ENCODE results near the gene ZNF439. TPM values are rescaled to one million over a fixed set of nuclear protein-coding genes. Genes with fewer than 3 reads are reported as not detected.
A peak's percentile ranks its signal among the peaks of the same experiment; 100 is the strongest.
"Not testable (repeated sequence)": the region's sequence is repeated elsewhere in the genome, so short reads cannot be mapped to it uniquely, and the experiment has no call there.

The ZNF439 gene
- 10 to 100 TPM in 1 of 2 donors, 1 to 10 TPM in 1; 9.6 to 10.9 TPM for total RNA-seq
- long read RNA-seq, partial matches to known transcripts: 0 of 10 reads
- long read RNA-seq, other reads (novel, unspliced or antisense): 10 of 10 reads

DNA sequence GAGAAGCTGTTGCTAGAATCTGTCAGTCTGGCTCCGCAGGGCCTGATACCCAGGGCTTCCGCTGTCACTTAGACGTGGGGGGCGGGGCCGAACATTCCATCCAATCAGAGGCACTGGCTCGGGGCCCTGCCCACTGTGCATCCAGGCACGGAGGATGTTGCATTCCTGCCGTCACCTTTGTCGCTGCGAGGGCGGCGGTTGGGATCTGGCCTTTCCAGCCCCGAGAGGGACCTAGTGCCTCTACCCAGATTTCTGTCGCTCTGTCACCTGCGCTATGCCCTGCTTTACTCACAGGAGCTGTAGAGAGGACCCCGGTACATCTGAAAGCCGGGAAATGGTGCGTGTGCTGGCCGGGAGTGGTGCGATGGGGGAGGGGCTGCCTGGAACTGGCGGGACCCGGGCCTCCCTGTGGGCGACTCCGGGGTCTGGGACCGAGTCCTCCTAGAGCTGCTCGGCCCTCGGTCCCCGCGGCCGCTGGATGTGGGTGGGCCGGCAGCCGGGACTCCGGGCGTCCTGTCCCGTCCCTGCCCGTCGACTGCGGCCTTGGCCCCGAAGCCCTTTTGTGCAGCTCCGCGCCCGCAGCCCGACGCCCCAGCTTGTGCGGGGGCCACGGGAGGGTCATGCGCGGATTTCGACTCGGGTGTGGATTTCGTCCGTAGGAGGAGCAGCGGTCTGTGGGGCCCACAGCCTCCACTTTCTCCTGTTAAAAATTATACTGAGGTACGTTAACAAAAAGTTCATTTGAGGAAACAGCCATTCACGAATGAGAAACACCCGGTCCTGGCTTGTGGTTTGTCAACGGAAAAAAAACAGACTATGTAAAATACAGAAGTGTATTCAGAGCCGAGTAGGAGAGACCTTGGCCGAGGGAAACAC is at the start of gene ZNF439:
TSS of gene ZNF439 (plus strand) at position 133 of the 876 bp plus-strand sequence. CDS start at position 275, 142 bp downstream.
- intact Hi-C loops (cut with DNase I, micrococcal nuclease): no loop called here
- DNase-seq (peak; percentile 94 to 98), ATAC-seq (peak; percentile 100)

DNA sequence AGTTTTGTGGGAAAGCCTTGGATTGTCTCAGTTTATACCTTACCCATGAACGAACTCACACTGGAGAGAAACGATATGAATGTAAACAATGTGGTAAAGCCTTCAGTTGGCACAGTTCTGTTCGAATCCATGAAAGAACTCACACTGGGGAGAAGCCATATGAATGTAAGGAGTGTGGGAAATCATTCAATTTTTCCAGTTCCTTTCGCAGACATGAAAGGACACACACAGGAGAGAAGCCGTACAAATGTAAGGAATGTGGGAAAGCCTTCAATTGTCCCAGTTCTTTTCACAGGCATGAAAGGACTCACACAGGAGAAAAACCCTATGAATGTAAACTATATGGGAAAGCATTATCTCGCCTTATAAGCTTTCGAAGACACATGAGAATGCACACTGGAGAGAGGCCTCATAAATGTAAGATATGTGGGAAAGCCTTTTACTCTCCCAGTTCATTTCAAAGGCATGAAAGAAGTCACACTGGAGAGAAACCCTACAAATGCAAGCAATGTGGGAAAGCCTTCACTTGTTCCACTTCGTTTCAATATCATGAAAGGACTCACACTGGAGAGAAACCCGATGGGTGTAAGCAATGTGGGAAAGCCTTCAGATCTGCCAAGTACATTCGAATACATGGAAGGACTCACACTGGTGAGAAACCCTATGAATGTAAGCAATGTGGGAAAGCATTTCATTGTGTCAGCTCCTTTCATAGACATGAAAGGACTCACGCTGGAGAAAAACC is 42.0 kb upstream of the ZNF439 start:
- no peak for ATAC-seq
- no peak for DNase-seq
- intact Hi-C loops (cut with DNase I, micrococcal nuclease): no loop called here

DNA sequence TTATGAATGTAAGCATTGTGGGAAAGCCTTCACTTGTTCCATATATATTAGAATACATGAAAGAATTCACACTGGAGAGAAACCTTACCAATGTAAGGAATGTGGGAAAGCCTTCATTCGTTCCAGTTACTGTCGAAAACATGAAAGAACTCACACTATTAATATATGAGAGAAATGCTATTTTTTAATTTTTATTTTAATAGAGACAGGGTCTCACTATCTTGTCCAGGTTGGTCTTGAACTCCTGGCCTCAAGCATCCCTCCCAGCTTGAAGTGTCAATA is 41.5 kb upstream of the ZNF439 start:
- intact Hi-C loops (cut with DNase I, micrococcal nuclease): no loop called here
- ATAC-seq (no peak), DNase-seq (no peak)

DNA sequence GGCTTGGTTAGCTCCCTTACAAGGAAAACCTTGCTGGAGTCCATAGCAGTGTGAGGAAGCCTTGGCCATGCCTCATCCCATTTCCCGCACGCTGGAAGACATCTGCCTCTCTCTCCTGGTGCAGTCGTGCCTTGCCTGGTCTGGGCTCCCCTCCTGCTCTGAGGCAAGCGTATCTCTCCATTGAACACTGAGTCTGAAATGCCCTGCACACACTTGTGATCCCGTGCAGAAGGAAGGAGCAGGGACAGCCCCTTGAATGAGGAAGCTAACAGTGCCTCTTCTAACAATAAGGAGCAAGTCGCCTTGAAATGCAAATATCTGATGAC is 34.9 kb upstream of the ZNF439 start:
- intact Hi-C loops (cut with DNase I, micrococcal nuclease): no loop called here
- ATAC-seq (peak; percentile 40), DNase-seq (no peak)

DNA sequence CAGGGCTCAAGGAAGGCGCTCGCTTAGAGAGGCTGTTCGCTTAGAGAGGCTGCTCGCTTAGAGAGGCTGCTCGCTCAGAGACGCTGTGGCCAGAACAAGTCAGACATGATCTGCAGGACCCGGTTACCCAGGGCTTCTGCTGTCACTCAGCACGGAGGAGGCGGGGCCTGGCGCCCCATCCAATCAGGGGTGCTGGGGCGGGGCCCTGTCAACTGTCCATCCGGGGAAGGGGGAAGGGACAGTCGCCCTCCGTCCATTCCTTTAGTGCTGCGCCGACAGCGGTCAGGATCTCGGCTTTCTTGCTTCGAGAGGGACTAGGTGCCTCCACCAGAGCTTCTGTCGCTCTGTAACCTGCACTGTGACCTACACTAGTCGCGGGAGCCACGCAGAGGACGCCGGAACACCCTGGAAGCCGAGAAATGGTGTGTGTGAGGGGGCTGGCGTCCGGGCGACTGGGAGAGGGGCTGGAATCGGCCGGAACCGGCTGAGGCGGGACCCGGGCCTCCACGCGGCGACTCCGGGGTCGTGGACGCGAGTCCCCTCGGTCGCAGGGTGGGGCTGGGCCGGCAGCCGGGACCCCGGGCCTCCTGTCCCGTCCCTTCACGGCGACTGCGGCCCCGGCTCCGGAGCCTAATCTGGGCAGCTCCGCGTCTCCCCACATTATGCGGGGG is 34.4 kb upstream of the ZNF439 start, which contains the start of gene ZNF440:
TSS of gene ZNF440 (plus strand) at position 245 of the 671 bp plus-strand sequence. CDS start at position 420, 175 bp downstream.
- intact Hi-C loops (cut with DNase I, micrococcal nuclease): no loop called here
- ATAC-seq: peak; percentile 95
- DNase-seq: peak; percentile 97 to 98

DNA sequence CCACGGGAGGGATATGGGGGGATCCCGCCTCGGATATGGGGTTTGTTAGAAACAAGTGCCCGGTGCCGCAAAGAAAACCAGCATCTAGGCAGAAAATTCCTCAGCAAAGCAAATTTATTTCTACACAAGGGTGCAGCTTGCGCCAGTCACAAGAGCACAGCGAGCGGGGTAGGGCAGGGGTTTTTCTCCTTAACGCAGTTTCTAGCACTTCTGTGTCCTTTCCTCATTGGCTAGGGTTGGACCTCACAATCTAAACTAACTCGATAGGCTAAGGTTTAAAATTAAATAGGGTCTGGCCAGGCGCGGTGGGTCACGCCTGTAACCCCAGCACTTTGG is 33.9 kb upstream of the ZNF439 start:
- ATAC-seq: peak; percentile 45
- peak; percentile 33 to 49 for DNase-seq
- intact Hi-C loops (cut with DNase I, micrococcal nuclease): no loop called here

DNA sequence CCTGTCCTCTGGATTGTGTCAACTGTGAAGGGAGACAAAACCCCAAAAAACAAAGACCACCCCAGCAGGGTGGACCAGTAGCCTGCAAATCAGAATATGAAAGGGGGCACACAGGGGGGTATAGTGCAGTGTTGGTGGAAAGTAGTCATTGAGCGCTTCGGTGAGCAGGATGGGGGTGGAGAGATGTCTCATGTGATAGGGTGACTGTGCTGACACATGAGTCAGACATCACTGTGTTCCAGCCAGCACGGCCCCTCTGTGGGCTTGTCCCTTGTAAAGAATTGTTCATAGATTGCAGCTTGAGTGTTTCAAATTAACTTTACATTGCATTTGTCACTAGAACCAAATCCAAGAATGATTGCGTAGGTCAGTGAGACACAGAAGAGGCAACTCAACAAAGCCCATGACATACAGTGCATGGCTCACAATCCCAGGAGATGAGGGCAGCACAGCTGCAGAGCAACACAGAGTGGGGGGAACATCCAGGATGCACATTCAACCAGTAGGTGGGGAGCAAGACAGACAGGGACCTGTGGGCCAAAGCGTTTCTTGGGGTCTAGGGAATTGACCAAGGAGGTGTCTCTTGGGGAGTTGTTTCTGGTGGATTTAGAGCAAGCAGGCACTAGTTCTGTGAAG is 26.9 kb upstream of the ZNF439 start:
- ATAC-seq (no peak), DNase-seq (no peak)
- intact Hi-C loops (cut with DNase I, micrococcal nuclease): no loop called here

DNA sequence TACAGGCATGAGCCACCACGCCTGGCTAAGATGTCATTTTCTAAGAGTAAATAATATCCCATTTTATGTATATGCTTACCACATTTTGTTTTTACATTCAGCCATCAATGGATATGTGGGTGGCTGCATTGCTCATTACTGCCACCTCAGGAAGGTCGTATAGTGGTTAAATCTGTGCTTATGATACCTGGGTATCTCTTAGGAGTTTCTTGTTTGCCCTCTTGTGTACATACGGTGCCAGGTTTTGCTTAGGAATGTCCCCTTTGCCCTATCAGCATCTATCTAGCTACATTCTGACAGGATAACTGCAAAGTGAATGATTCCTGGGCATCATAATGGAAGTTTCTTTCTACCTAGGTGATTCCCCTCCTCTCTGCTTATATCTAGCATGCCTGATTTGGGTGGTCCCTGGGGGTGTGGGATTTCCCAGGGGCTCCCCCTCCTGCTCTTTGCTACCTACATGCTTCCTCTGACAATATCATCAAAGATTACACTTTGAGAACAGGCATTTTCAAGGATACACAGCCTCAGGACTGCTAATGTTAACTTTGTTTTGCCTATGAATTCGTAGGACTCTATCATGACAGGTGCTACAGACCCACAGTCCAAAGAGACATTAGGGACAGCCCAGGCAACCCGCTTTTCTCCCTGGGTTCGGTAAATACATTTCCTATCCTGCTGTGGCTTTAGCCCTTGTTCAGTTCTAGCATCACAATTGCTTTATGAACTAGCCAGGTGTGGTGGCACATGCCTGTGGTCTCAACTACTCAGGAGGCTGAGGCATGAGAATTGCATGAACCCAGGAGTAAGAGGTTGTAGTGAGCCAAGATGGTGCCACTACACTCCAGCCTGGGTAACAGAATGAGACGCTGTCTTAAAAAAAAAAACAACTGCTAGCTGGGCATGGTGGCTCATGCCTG is 19.3 kb upstream of the ZNF439 start:
- intact Hi-C loops (cut with DNase I, micrococcal nuclease); ATAC-seq: not testable (repeated sequence)

DNA sequence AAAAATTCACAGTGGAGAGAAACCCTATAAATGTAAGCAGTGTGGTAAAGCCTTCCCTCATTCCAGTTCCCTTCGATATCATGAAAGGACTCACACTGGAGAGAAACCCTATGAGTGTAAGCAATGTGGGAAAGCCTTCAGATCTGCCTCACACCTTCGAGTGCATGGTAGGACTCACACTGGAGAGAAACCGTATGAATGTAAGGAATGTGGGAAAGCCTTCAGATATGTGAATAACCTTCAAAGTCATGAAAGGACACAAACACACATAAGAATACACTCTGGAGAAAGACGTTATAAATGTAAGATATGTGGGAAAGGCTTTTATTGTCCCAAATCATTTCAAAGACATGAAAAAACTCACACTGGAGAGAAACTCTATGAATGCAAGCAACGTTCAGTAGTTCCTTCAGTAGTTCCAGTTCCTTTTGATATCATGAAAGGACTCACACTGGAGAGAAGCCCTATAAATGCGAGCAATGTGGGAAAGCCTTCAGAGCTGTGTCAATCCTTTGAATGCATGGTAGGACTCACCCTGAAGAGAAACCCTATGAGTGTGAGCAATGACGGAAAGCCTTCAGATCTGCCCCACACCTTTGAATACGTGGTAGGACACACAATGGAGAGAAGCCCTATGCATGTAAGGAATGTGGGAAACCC is 16.1 kb upstream of the ZNF439 start:
- intact Hi-C loops (cut with DNase I, micrococcal nuclease): no loop called here
- ATAC-seq (no peak), DNase-seq (no peak)

More for the DNA sequence above, 19.3 kb upstream of the ZNF439 start:
- DNase-seq: not testable (repeated sequence)

DNA sequence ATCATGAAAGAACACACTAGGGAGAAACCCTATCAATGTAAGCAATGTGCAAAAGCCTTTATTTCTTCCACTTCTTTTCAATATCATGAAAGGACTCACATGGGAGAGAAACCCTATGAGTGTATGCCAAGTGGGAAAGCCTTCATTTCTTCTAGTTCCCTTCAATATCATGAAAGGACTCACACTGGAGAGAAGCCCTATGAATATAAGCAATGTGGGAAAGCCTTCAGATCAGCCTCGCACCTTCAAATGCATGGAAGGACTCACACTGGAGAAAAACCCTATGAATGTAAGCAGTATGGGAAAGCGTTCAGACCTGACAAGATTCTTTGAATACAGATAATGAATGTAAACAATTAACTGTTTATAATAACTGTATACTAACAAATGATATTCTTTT is 15.0 kb upstream of the ZNF439 start:
- intact Hi-C loops (cut with DNase I, micrococcal nuclease): no loop called here

DNA sequence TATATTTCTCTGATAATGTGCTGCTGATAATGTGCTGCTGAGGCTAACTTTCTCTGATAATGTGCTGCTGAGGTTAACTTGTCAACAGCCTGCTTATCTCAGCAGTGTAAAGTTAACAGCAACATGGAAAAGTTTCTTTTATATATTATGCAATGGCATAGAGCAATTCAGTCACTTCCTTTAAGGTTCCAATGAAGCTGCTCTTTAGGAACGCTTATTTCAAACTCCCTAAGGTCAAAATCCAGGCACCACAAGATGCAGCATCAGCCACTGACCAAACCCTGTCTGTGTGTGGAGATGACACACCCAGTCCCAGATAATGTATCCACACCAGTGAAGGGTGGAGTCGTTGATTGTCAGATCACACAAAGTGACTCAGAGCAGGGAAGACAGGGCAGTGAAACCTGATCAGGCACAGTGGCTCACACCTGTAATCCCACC is 12.9 kb upstream of the ZNF439 start:
- intact Hi-C loops (cut with DNase I, micrococcal nuclease): not testable (repeated sequence)
- DNase-seq (peak in 1 of 2 donors; percentile 35), ATAC-seq (peak; percentile 93)

More for the DNA sequence above, 15.0 kb upstream of the ZNF439 start:
- ATAC-seq (no peak), DNase-seq (no peak)

DNA sequence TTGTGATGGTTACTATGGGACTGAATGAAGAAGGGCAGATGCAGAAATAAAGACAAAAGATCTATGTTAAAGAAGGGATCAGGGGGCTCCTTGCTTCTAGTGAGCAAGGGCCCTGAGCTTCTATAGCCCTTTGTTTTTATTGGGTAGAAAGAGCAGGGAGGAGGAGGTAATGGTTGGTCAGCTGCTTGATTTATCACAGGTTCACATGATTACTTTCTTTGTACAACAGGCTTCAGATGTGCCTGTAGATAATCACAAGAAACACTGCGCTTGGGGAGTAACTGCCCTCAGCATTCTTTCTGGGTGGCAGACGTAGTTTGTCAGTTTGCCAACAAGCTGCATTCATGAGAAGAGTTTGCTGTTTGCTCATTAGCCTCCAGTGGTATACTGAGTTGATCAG is 4.8 kb upstream of the ZNF439 start:
- no peak for DNase-seq
- ATAC-seq: no peak
- intact Hi-C loops (cut with DNase I, micrococcal nuclease): no loop called here

DNA sequence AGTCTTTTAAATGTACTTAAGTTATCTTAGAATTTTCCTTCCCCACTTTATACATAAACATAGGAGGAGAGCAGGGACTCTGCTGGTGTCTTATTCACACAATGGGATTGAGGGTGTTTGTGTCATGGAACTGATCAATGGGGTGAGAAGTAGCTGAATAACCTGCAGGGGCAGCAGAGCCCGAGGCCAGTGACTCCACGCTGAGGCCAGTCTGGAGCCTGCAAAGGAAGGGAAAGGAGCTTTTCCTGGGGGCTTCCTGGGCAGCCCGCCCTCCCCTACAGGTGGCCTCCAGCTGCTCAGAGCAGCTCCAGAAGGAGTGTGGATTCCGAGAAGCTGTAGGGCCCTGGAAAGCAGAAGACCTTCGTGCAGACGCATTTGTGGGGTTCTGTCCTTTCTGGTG is 911 bp upstream of the ZNF439 start:
- intact Hi-C loops (cut with DNase I, micrococcal nuclease); DNase-seq; ATAC-seq: not testable (repeated sequence)

DNA sequence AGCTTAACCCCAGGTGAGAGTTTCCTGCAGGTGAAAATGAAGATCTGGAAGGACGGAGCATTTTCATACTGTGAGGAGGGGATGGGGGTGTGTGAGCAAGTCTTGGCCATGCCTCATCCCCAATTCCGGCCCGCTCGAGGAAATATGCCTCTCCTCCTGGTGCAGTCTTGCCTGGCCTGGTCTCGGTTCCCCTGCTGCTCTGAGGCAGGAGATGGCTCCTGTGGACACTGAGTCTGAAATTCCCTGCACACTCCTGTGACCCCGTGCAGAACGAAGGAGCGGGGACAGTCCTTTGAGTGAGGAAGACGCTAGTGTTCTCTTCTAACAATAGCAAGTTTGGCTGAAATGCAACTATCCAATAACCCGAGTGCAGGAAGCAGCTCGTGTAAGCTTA is 329 bp upstream of the ZNF439 start:
- ATAC-seq (peak; percentile 11), DNase-seq (no peak)
- intact Hi-C loops (cut with DNase I, micrococcal nuclease): no loop called here

DNA sequence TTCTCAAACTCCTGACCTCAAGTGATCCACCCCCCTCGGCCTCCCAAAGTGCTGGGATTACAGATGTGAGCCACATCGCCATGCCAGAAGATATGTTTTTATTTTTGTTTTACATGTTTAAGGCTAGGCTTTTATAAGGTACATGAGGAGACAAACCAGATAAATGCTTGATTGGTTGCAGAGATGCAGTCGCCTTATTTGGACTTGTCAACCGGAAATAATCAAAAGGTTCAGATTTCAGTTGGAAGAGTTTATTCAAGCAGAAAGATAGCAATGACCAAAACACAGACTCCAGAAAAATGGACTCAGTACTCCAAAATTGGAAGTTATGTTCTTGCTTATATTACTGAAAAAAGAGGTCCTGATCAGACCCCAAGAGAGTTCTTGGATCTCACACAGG is 1.8 kb downstream of the ZNF439 start:
- DNase-seq; intact Hi-C loops (cut with DNase I, micrococcal nuclease); ATAC-seq: not testable (repeated sequence)

DNA sequence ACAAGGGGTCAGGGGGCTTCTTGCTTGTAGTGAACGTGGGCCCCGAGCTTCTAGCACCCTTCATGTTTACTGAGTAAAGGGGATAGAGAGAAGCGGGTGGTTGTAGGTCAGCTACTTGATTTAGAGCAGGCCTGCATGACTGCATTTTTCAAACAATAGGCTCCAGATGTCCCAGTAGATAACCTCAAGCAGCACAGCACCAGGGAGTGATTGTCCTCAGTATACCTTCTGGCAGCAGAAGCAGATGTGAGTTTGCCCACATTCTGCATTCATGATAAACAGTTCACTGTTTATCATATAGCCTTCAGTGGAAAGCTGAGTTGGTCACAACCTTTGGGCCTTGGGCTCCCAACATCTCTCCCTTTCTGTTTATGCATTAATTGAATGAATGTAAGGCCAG is 4.8 kb downstream of the ZNF439 start:
- ATAC-seq (no peak), DNase-seq (no peak)
- intact Hi-C loops (cut with DNase I, micrococcal nuclease): no loop called here

DNA sequence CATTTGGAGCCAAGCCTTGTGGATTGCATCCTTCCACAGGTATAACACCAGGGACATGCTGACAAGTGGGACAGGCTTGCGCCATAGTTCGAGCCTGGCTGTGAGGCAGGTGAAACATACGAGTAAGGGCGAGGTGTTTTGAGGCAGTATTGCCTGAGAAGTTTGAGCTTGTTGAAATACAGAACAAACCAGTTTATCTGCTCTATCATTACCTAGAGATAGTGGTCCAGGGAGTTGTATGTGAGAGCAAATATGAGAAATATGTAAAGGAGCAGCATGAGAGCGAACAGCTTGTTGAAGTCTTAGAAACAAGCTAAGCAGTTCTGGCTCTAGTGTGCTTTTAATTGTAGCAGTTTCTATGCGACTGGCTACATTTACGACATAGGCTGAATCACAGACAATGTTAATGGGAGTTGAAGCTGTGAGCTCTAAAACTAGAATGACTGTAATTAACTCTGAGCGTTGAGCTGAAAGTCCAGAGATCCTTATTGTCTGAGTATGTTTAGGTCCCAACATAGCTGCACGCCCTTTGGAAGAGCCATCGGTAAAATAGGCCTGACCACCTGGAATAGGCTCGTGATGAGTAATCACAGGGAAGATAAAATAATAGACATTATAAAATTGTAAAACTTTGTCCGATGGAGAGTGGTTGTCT is 8.2 kb downstream of the ZNF439 start:
- ATAC-seq (peak; percentile 98), DNase-seq (peak in 1 of 2 donors; percentile 17)
- intact Hi-C loops (cut with DNase I, micrococcal nuclease): no loop called here

Data from left colon (tissue), 2 donors.